Fibroblast of skin of back (primary cell): ENCODE data around the gene ANXA7.
"Not testable (repeated sequence)": the region's sequence is repeated elsewhere in the genome, so short reads cannot be mapped to it uniquely, and the experiment has no call there.

Source experiments
- DNase-seq: peaks from one replicate; pipeline ENCODE4 v3.0.0-alpha.2; 2013

ANXA7 gene

DNA sequence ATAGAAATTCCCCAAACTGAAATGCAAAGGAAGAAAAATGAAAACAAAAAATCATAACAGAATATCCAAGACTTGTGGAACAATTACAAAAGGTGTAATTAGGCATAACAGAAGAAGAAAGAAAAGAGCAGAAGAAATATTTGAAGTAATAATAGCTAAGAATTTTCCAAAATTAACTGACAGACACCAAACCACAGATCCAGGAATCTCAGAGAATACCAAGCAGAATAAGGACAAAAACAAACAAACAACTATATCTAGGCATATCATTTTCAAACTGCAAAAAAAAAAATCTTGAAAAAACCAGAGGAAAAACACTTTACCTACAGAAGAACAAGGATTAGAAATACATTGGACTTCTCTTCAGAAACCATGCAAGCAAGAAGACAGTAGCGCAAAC is 80.7 kb downstream of the ANXA7 start:
- no peak for DNase-seq

DNA sequence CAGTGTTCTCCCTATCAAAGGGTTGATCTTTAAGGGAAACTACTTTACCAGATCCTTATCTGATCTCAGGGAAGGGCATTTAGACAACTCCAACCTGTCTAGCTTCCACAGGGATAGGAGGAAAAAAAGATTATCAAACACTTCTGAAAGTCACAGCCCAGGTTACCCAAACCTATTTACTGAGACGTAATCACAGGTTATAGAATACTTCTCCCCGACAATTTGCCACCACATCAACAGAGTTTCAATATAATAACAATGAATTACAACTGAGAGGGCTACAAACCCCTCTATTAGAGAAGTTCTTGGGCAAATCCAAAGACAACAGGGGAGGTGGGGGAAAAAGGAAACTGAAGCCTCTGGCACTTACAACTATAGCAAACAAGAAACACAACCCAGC is 81.5 kb downstream of the ANXA7 start:
- DNase-seq, result no peak

GRCh38 chr10:73328523-73328922 is 85.3 kb downstream of the ANXA7 start:
- not testable (repeated sequence) for DNase-seq

GRCh38 chr10:73325290-73325689 is 88.6 kb downstream of the ANXA7 start:
- DNase-seq, result not testable (repeated sequence)
